ENCODE results near the gene PHKA2.

GRCh38 chrX:18983666-18984380, at the start of gene PHKA2:
- TF ChIP-seq POLR2A (IDR thresholded peaks at IDR 0.05): no peak
- TF ChIP-seq, protein P1, sequence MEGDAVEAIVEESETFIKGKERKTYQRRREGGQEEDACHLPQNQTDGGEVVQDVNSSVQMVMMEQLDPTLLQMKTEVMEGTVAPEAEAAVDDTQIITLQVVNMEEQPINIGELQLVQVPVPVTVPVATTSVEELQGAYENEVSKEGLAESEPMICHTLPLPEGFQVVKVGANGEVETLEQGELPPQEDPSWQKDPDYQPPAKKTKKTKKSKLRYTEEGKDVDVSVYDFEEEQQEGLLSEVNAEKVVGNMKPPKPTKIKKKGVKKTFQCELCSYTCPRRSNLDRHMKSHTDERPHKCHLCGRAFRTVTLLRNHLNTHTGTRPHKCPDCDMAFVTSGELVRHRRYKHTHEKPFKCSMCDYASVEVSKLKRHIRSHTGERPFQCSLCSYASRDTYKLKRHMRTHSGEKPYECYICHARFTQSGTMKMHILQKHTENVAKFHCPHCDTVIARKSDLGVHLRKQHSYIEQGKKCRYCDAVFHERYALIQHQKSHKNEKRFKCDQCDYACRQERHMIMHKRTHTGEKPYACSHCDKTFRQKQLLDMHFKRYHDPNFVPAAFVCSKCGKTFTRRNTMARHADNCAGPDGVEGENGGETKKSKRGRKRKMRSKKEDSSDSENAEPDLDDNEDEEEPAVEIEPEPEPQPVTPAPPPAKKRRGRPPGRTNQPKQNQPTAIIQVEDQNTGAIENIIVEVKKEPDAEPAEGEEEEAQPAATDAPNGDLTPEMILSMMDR (IDR thresholded peaks at IDR 0.05 in 8 of 11, conservative IDR thresholded peaks at IDR 0.05 in 3 of 11): no peak
- TF ChIP-seq POLR2AphosphoS5 (IDR thresholded peaks at IDR 0.05): peak in 1 of 3 donors; percentile 16
